Hematopoietic multipotent progenitor cell treated with erythropoietin and hydrocortisone succinate and interleukin-3 and kit ligand, for 8 days (in vitro differentiated cells): ENCODE results near the gene PCNX3.
"Not testable (repeated sequence)": the region's sequence is repeated elsewhere in the genome, so short reads cannot be mapped to it uniquely, and the experiment has no call there.

ENCODE experiments used
- DNase-seq: peaks from one replicate; pipeline ENCODE4 v3.0.0-alpha.2; 2015

Gene PCNX3

DNA sequence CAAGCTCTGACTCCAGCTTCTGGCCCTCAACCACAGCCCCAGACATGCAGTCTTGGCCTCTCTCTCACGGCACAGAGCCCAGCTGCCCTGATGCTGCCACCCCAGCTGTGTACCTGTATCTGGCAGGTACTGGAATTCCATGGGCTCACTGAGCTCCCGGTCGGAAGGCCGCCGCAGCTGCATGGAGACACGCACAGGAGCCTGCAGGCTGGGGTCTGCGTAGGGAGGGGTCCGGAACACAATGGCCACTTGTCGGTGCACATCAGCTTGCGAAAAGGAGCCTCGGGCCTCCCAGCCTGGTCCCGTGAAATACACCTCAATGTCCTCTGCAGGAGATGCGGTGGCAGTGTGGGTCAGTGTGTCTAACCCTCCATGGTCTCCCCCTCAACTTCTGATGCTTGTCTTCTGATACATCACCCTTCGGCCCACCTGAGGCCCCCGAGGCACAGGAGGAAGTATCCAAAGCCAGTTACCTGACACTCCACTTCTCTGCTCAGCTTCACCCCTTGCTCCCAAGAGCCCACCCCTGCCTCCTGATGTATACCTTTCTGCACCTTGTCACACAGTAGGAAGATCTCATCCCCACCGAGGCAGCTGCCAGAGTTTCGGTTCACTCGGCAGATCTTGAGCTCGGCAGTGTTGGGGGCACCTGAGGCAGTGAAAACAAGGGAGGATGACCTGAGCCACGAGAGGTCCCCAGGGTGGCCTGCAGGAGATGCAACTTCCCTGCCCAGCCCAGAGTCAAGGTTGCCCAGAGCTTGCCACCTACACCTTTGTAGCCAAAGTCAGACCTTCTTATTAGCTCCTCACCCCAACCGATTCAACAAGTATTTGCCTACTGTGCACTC lies 42.8 kb downstream of the PCNX3 start:
- no peak for DNase-seq

DNA sequence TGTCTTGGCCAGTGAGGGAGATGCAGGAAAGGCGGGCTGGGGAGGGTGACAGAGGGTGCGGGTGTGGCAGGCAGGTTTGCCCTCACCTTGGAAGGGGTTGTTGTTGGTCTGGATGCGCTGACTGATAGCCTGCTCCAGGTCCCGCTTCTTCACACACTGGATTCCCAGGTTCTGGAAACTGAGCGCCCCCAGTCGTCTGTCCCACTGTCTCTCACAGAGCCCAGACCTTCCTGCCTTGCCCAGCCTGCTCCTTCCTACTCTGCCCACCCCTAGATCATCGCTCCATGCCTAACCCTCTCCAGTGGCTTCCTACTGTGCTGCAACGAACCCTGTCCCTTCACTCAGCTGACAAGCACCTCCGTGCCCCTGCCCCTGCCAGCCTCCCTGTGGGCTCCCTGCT lies 44.5 kb downstream of the PCNX3 start:
- DNase-seq = no peak

DNA sequence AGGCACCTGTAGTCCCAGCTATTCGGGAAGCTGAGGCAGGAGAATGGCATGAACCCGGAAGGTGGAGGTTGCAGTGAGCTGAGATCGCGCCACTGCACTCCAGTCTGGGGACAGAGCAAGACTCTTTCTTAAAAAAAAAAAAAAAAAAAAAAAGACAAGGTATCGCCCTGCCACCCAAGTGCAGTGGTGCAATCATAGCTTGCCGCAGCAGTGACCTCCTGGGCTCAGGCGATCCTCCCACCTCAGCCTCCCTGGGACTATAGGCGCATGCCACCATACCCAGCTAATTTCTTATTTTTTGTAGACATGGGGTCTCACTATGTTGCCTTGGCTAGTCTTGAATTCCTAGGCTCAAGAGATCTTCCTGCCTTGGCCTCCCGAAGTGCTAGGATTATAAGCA lies 45.3 kb downstream of the PCNX3 start:
- not testable (repeated sequence) for DNase-seq

GRCh38 chr11:65661599-65662246 lies 46.1 kb downstream of the PCNX3 start:
- no peak for DNase-seq

- DNase-seq = no peak
These were observed 46.7 kb downstream of the PCNX3 start for GRCh38 chr11:65662247-65662798.

- peak; percentile 90 for DNase-seq
These were observed 47.4 kb downstream of the PCNX3 start, which contains the start of gene RELA for GRCh38 chr11:65662799-65663638. Gene RELA, minus strand, starts transcription at chr11:65662916. Its CDS starts 84 bp downstream, at chr11:65662832.

- DNase-seq = peak; percentile 26
These were observed 48.1 kb downstream of the PCNX3 start for GRCh38 chr11:65663639-65664200.

DNA sequence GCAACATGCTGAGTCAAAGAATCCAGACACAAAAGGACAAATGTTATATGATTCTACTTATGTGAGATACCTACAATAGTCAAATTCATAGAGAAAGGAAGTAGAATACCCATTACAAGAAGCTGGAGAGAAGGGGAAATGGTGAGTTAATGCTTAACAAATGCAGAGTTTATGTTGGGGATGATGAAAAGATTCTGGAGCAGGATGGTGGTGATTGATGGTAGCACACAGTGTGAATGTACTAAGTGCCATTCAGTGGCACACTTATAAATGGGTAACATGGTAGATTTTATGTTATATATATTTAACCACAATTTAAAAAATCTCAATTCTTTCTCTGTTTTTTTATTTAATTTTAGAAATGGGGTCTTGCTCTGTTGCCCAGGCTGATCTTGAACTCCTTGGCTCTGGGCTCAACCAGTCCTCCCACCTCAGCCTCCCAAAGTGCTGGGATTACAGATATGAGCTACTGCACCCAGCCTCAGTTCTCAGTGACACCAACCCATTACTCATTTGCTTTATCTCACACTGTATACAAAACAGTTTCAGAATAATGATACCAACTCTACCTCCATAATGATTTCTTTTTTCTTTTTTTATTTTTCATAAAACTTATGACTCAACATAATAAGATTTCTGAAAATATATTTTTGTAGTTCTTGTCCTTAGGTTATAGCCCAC lies 56.7 kb downstream of the PCNX3 start:
- DNase-seq = no peak

DNA sequence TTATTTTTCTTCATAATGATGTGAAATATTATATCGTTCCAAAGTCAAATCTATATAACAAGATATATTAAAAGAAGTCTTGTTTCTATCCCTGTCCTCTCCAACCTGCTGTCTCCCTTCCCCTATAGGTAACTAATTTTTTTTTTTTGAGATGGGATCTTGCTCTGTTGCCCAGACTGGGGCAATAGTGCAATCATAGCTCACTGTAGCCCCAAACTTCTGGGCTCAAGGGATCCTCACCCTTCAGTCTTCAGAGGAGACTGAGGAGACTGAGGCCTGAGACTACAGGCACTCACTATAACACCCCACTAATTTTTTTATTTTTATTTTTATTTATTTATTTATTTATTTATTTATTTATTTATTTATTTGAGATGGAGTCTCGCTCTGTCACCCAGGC lies 57.4 kb downstream of the PCNX3 start:
- no peak for DNase-seq

DNA sequence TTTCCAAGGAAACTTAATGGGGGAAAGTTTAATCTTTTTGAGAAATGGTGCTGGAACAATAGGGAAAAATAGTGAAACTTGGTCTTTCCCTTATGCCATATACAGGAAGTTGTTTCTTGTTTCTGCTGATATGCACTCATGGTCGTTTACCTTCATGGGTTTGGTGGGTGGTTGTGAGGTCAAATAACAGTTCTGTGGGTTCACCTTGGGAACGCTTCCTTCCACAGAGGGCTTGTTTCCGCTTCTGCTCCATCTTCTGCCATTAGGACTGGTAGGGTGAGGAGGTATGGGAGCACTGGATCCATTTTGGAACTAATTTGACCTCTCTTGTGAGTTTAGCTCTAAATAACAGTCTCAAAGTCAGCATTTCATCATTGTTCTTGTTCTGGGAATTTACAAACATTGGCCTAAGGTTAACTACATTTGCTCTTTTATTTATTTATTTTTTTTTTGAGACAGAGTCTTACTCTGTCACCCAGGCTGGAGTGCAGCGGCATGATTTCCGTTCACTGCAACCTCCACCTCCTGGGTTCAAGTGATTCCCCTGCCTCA lies 64.7 kb downstream of the PCNX3 start:
- DNase-seq = no peak

DNA sequence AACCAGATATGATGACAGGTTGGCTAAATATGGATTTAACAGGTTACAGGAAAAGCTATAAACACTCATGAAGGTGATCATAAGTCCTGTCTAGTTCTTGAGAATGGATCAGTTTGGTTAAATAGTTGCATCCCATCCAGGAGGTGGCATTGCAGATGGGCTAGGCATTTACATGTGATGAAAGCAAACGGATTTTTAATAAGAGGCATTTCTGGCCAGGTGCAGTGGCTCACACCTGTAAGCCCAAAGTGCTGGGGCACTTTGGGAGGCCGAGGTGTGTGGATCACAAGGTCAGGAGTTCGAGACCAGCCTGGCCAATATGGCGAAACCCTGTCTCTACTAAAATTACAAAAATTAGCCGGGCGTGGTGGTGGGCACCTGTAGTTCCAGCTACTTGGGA lies 67.9 kb downstream of the PCNX3 start:
- DNase-seq = not testable (repeated sequence)

- no peak for DNase-seq
These were observed 70.4 kb downstream of the PCNX3 start for GRCh38 chr11:65685981-65686380.
